ENCODE data around the gene ACACA. TPM values are rescaled to one million over a fixed set of nuclear protein-coding genes. Genes with fewer than 3 reads are reported as not detected.

ACACA gene
- total RNA-seq, 1 experiment from 2014 or later = 43.6 TPM

DNA sequence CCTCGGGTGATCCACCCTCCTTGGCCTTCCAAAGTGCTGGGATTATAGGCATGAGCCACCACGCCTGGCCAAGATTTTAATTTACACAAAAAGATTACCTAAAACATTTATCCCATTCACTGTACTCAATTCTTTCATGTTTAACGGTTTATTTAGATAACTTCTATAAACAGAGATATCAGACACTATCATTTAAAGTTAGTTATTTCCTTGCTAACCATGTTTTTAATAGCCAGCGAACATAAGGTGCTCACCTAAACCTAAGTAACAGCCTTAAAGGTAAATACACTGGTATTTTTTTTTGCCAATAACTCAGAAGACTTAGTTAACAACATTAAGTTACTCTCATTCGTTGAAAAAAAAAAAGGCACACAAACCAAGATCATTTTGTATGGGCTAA, 112.9 kb downstream of the ACACA start:
- DNase-seq (ENCODE audit: low read depth) = no peak

DNA sequence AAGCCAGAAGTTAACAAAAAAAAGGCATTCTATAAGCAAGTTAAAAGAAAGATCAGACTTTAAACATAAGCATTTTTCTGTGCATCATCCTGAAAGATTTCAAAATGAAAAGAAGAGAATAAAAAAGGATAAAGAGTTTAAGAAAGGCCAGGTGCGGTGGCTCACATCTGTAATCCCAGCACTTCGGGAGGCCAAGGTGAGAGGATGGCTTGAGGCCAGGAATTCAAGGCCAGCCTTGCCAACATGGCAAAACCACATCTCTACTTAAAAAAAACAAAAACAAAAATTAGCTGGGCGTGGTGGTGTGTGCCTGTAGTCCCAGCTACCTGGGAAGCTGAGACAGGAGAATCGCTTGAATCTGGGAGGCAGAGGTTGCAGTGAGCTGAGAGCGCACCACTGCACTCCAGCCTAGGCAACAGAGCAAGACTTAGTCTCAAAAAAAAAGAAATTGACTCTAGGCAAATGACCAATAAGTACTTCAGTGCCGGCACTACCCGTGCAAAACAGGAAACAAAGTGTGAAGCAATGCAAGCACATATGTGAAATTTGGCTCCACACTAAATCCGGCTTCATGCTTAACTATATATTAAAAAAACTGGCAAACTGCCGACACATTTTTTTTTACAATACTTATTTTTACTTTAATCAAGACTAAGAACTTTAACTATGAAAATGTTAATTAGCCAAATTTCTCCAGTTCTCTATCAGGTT, 114.1 kb downstream of the ACACA start:
- no peak for DNase-seq (ENCODE audit: low read depth)

DNA sequence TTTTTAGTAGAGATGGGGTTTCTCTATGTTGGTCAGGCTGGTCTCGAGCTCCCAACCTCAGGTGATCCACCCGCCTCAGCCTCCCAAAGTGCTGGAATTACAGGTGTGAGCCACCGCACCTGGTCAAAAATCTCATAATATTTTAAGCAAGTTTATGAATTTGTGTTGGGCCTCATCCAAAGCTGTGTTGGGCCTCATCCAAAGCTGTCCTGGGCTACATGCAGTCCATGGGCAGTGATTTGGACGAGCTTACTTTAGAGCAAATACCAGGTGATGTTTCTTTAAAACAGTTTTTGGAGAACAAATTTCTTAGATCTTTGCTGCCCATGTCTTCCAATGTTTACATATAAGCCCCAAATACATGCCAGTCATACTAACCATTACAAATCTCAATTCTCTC, 115.3 kb downstream of the ACACA start:
- no peak for DNase-seq (ENCODE audit: low read depth)

DNA sequence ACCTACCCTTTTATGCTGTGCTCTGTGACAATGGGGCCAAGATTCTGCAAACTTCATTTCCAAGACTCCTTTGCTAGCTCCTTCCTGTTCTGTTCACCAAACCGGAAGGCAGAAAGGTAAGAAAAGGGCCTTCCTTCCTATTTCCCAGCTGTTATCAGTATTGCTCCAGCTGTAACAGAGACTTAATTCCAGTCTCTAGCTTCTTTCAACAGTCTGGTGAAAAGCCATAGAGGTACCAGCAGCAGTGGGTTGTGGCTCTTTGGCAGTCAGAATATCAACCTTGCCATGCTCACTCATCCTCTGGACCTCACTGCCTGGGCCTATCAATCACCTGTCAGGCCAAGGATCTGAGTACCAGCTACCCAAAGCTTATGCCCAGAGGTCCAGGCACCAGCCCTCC, 120.2 kb downstream of the ACACA start:
- DNase-seq (ENCODE audit: low read depth) = no peak

DNA sequence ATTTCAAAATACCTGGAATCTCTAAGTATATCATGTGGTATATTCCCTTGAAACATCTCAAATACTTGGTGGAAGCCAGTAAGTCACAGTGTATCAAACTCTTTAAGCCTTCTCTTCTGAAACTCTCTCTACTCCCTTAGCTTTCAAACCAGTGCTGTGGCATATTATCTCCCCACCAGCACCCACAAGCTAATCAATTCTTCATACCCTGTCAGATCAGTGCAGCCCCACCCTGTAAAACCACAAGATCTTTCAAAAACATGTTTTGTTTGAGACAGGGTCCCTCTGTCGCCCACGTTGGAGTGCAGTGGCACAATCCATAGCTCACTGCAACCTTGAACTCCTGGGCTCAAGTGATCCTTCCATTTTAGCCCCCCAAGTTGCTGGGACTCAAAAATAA, 122.4 kb downstream of the ACACA start:
- DNase-seq (ENCODE audit: low read depth) = no peak

DNA sequence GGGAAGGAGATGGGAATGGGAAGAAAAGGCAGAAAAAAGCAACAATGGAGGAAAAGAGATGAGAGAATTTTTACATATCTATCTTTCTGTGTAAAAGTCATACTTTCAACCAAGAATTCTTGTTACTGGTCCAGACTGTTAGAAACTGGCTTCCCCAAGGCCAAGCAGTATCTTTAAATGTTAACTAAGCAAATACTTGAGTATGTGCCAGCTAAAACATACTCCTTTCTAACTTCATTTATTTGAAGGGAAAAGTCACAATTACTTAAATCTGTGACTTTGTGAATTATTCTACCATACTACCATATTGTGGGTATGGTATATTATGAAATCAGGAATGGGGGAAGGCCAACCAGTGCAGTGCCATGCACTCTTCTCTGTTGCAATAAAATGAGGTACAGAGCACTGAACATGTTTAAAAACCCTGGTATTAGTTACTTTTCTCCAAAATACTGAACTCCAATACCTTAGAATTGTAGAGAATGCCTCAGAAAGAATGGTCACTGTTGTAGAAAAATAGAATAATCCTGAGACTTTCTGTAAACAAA, 123.1 kb downstream of the ACACA start:
- no peak for DNase-seq (ENCODE audit: low read depth)

DNA sequence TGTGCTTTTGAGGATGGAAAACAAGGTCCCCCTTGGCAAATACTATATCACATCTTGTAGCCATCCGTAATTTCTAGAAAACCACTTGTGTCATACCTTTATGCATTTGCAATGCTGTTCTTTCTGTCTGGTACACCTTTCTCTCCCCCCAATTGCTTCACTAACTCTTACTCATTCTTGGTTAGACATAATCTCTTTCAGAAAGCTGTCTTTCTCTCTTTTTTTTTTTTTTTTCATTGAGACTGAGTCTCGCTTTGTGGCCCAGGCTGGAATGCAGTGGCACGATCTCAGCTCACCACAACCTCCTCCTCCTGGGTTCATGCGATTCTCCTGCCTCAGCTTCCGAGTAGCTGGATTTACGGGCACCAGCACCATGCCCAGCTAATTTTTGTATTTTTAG, 125.8 kb downstream of the ACACA start:
- no peak for DNase-seq (ENCODE audit: low read depth)

DNA sequence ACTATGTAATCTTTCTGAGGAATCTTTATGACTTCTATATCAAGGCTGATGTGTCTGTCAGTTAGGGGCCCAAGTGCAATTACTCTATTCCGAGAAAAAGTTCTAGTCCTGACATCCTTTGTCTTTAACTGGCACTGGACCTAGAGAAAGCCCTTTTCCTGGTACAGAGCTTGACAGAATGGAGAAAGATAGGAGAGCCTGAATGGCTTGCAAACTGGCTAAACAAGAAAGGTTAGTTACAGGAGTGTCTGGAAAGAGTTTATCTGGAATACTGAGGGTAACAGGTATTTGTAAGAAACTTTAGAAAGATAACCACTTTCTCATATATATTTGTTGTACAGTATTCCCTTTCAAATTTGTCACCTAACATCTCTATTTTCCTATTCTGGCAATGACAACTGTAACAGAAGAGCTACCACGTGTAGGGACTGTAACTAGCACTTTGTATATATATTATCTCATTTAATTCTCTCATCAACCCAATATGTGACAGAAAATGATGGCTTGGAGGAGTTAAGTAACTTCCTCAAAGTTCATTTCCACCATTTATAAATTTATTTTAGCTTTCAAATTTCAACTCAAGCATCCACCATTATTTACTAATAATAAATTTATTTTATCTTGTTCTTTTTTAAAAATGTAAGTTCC, 128.3 kb downstream of the ACACA start:
- DNase-seq (ENCODE audit: low read depth) = no peak

DNA sequence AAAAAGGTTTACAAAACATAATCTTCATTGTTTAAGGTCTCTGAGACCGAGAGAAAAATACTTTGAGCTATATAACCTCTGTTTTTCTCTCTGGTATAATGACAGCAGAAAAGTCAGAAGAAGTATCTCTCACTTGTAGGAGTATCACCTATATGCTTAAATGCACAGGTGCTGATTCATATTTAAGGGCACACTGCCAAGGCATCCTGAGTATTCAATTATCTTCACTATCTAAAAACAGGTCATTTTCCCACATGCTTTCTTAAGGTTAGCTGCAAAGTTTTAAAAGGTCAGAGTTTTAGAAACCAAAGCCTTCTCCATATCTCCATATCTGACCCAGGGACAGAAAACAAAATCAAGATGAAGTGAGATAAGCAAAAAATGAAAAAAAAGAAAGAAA, 130.2 kb downstream of the ACACA start:
- DNase-seq (ENCODE audit: low read depth) = peak; percentile 6

DNA sequence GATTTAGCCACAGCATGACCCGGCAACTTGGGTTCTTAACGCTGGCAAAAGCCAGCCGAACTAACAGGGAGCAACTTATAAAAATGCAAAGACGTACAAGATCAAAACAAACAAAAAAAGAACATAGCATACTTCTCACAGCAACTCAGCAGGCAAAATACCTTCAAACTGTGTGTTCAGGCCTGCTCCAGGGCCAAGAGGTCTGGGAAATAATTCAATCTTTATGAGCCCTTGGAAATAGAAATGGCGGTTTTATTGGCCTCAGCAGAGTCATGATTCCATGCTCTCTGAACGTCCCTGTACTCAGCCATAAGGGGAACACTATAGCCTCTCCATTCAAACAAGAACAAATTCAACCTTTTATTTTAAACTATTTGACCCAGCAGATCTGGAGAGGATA, 132.2 kb downstream of the ACACA start:
- no peak for DNase-seq (ENCODE audit: low read depth)

DNA sequence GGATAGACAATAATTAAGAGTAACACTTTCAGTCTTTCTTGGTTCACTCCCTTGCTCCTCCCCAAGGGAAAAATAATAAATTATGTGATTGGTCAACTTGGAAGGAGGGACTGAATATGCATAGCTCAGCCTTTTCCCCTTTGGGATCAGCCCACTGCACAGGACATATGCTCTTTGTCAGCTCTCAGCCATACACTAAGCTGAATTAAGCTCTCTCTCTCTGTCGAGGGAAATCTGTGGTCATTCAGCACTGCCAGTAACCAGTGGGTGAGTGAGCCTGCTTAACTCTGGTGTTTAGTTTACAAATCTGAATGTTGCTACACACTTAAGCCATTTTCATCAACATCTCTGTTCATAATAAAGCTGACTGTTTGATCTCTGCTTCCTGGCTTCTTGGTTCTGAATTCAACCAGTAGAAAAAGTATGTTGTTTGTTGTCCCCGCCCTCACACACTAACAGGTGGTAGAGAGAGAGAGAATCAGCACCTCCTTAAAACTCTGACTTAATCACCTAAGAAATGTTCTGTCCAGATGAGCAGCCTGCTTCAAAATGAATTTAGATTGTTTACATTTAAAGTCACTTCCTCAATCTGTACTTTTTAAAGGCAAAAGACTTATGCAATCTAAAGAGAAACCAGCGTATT, 133.1 kb downstream of the ACACA start:
- peak; percentile 5 for DNase-seq (ENCODE audit: low read depth)

DNA sequence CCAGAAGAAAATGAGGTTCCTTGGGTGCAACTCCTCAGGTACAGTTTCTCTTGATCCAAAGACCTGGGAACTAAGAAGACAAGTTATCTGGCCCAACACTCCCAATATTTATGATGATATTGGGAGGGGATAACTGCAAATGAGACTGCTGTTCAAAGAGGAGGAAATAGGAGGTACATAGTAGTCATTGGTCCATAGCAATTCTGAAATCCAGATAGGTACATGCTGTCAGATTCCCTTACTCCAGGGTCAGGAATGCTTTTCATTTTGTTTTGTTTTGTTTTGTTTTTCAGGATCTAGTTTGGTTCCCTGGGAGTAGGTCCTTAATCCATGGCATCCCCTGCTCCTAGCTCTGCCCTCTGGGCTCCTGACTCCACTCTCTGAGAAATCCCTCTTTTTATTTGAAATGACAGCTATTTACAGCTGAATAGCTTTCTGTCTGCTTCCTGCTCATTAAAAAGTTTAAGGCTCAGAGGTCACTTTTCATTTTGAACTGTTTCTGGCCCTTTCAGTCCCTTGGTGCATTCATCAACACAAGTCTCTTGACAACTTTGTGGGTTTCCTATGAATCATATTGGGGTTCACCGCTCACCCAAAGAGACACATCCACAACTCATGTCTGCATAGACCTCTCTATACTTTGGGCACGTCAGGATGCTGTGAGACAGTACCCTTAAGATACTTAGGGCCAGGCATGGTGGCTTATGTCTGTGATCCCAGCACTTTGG, 141.0 kb downstream of the ACACA start:
- no peak for DNase-seq (ENCODE audit: low read depth)

DNA sequence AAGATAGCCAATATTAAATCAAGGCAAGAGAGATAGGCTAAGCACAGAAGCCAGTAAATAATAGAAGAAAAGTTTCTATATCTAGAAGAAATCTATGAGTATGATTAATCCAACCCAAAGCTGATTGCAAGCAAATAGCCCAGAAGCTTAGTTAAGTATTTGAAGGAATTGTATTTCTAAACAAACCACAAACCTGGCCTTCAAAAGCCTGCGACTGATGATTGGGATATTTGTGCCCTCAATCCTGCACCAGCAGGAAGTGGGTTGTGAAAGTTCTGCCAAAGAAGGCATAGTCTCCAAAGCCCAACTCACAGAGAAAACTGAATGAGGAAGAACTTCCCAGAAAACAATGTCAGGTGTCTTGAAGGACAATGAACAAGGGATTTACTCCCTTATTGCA, 145.3 kb downstream of the ACACA start:
- DNase-seq (ENCODE audit: low read depth) = peak; percentile 63

DNA sequence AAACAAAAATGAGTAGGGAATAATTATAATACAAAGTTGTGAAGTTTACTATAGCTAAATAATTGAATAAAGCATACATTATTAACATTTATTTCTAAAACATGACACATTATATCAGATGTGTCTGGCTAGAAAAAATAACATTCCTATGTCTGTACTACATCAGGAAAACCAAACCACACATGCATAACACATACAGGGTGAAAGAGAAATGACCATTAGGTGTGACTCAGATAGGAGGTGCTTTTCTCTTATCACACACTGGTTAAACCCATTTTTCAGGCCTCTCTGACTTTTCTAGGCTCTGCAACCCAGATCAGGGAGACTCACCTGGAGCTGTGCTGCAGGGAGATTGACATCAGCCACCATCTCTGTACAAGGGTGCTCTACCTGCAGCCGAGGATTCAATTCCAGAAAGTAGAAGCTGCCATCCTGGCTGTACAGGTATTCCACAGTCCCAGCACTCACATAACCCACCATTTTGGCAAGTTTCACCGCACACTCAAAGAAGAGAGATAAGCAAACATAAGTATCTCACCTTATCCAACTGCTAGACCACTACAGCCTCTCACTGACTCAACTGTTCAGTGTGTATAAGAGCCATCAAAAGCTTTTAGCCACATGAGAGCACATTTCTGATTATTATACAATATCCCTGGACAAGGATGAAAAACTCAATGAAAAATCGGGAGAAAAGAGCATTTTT, 147.5 kb downstream of the ACACA start:
- peak; percentile 78 for DNase-seq (ENCODE audit: low read depth)

DNA sequence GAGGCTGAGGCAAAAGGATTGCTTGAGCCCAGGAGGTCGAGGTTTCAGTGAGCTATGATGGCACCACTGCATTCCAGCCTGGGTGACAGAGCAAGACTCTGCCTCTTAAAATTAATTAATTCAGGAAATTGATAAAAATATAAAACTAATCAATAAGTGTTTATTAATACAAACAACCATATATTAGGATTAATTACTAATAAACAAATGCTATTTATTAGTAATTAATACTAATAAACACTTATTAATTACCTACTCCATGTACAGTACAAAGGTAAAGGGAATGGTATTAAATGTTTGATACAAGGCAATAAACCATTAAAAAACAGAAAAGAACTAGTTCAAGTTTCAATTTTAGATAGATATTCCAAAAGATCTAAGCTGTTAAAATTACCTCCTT, 150.0 kb downstream of the ACACA start:
- DNase-seq (ENCODE audit: low read depth) = no peak

DNA sequence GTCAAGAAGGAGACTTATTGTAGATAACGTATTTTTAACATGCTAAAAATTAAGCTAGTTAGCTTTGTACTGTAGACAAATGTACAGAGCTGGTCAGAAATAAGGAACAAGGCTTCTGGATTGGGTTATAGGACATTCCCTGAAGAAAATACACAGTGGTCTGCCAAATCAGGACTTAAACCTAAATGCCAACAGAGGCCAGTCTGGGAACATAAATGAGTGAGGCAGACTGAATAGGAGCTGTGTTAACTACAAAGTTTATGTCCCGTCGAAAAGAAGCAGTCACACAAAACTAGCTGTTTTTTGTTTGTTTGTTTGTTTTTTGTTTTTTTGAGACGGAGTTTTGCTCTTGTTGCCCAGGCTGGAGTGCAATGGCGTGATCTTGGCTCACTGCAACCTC, 151.2 kb downstream of the ACACA start:
- DNase-seq (ENCODE audit: low read depth) = no peak

DNA sequence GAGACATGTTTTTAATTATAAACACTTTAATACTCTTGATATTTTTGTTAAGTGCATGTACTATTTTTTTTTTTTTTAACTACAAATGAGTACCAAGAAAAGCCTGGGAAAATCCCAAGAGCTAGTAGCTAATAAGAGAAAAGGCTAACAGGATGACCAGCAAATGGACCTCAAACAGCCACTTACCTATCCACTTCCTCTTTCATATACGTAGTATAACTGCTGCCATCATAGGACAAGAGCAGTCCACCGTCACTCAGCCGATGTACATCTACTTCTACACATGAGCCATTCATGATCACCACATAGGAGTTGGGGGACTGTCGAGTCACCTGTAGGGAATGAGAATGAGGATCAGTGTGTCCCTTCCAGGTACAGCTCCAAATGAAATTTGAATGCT, 158.8 kb downstream of the ACACA start:
- no peak for DNase-seq (ENCODE audit: low read depth)

DNA sequence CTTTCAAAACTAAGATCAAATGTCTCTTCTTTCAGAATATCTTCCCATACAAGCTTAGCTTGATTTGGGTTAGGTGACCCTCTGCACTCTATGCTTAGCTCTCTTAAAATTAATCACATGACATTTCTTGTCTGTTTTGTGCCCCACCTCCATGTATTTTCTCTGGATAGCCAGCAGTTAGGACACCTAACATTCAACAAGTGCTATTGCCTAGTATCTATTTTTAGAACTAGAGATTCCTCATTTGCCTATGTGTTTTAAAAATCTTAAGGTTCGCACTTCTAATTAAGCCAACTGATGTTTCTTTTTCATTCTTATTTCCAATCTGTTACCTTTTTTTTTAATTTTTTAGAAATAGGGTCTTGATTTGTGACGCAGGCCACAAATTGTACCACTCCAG, 160.6 kb downstream of the ACACA start:
- DNase-seq (ENCODE audit: low read depth) = no peak

DNA sequence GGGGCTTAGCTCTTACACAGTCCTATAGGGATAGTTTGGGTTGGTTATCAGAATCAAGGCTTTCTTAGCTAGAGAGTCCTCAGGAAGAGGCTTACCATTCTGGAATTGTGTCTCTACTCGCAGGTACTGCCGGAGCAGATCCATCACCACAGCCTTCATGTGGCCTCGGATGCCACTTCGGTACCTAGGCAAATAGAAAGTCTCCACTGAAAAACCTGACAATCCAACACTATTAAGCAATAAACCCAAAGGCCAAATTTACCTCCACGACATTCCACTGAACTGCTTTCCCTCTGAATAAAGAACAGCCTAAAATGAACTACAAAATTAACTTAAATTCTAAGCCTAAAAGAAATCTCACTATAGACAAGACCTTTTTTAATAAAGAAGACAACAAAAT, 166.3 kb downstream of the ACACA start:
- no peak for DNase-seq (ENCODE audit: low read depth)

DNA sequence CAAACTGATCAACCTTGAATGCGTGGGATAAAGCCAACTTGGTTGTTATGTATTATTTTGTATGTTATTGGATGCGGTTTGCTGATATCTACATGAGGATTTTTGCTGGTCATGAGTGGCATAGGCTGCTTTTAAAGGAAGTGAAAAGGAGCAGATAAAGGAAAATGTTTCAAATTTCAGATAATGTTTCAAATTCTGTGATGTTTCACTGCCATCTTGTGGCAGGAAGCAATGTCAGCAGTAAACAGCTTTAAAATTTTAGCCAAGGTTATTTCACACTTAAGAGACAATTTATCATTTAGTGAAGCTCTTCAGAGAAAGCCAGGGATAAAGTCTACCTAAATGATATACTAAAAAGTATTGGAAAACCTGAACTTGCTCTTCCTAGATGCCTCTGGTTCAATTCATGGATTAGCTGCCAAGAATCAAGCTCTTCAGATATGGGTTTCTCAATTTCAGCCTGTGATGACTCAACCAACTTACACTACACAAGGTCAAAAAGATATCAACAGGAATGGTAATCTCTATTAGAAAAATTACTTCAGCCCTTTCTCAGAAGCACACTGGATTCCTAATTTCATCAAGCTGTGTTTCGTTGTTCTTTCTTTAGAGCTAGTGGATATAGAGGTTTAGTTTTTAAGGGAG, 166.8 kb downstream of the ACACA start:
- DNase-seq (ENCODE audit: low read depth) = peak; percentile 13

DNA sequence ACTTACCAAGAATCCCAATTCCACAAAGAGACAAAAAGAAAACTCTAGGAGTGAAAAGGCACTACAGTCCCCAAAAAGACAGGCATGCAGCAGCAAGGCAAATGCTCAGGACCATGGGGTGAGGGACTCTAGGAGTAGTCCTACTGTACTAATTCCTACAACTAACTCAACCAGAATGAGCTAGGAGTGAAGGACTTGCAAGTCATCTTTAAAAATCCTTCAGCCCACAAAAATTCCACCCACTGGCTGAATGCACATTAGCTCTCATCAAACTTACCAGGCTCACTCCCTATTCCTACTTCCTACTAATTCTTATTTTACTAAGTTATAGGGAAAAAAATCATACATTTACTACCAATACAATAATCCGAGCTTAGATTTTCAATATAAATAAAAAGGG, 172.5 kb downstream of the ACACA start:
- DNase-seq (ENCODE audit: low read depth) = no peak
